ENCODE results near the gene SLC1A7. TPM values are rescaled to one million over a fixed set of nuclear protein-coding genes. Genes with fewer than 3 reads are reported as not detected.

The SLC1A7 gene
- total and polyA plus RNA-seq, 2 donors (not counting 1 experiment from before 2014, with no cell fraction given), result 0.10 TPM; not detected in 1

- intact Hi-C loops (cut with micrococcal nuclease), result no loop called here
- CTCF ChIA-PET, result no interaction called here
- 96% methylated on average over 7 of the region's 8 CpGs for WGBS (ENCODE audit: insufficient coverage)
- DNase-seq (no peak), ATAC-seq (ENCODE audit: low read depth) (no peak)
- H3K4me1 ChIP-seq (ENCODE audit: control insufficient read depth in 2 of 2, insufficient read depth in 2 of 2, low read length in 2 of 2), result no peaks in the 10 kb centered on the region
- H3K4me3 ChIP-seq (ENCODE audit: control extremely low read depth in 1 of 5, extremely low read depth in 1 of 5, insufficient read depth in 1 of 5, low read depth in 2 of 5, low read length in 4 of 5), result no peak overlapping the region
- Mint-ChIP-seq H3K4me3 (no peak overlapping the region), H3K9me3 (ENCODE audit: insufficient read depth) (no peaks in the 10 kb centered on the region), H3K27me3 (peaks cover 13% of the 10 kb centered on the region), H3K27ac (no peak overlapping the region), H3K4me1 (no peaks in the 10 kb centered on the region)
- no peaks in the 10 kb centered on the region for H3K36me3 ChIP-seq (replicated peaks in 1 of 2; ENCODE audit: control extremely low read depth in 1 of 2, control insufficient read depth in 1 of 2, extremely low read depth in 1 of 2, insufficient read depth in 2 of 2, low read length in 1 of 2)
- no peak for TF ChIP-seq EZH2 (IDR thresholded peaks at IDR 0.05; ENCODE audit: borderline replicate concordance, insufficient read depth, low read depth, low read length, poor library complexity, severe bottlenecking)
- TF ChIP-seq, protein P1, sequence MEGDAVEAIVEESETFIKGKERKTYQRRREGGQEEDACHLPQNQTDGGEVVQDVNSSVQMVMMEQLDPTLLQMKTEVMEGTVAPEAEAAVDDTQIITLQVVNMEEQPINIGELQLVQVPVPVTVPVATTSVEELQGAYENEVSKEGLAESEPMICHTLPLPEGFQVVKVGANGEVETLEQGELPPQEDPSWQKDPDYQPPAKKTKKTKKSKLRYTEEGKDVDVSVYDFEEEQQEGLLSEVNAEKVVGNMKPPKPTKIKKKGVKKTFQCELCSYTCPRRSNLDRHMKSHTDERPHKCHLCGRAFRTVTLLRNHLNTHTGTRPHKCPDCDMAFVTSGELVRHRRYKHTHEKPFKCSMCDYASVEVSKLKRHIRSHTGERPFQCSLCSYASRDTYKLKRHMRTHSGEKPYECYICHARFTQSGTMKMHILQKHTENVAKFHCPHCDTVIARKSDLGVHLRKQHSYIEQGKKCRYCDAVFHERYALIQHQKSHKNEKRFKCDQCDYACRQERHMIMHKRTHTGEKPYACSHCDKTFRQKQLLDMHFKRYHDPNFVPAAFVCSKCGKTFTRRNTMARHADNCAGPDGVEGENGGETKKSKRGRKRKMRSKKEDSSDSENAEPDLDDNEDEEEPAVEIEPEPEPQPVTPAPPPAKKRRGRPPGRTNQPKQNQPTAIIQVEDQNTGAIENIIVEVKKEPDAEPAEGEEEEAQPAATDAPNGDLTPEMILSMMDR (IDR thresholded peaks at IDR 0.05), result no peak
- H3K9ac ChIP-seq (ENCODE audit: low read length), result no peak overlapping the region
- no peaks in the 10 kb centered on the region for H4K20me1 ChIP-seq (ENCODE audit: control insufficient read depth, insufficient read depth, low read length, poor library complexity, severe bottlenecking)
- H3K79me2 ChIP-seq (ENCODE audit: control insufficient read depth, insufficient read depth, low read length), result no peaks in the 10 kb centered on the region
- H3K27ac ChIP-seq (ENCODE audit: low read length in 2 of 2), result no peak overlapping the region
- H3K4me2 ChIP-seq (replicated peaks; ENCODE audit: low read depth, low read length, poor library complexity, severe bottlenecking), result no peak overlapping the region
- POLR2A ChIA-PET, result no interaction called here
- no peaks in the 10 kb centered on the region for H3K9me3 ChIP-seq (ENCODE audit: control extremely low read depth in 1 of 3, control insufficient read depth in 2 of 3, insufficient read depth in 1 of 3, low read length in 2 of 3)
- H2AFZ ChIP-seq (ENCODE audit: insufficient read depth, low read depth, low read length, poor library complexity, severe bottlenecking), result no peak overlapping the region
- H3K27me3 ChIP-seq (replicated peaks in 1 of 4; ENCODE audit: control extremely low read depth in 1 of 4, control insufficient read depth in 3 of 4, insufficient read depth in 4 of 4, low read length in 3 of 4), result no peaks in the 10 kb centered on the region
Observed at GRCh38 chr1:53154859-53155438, 12.5 kb upstream of the SLC1A7 start.

DNA sequence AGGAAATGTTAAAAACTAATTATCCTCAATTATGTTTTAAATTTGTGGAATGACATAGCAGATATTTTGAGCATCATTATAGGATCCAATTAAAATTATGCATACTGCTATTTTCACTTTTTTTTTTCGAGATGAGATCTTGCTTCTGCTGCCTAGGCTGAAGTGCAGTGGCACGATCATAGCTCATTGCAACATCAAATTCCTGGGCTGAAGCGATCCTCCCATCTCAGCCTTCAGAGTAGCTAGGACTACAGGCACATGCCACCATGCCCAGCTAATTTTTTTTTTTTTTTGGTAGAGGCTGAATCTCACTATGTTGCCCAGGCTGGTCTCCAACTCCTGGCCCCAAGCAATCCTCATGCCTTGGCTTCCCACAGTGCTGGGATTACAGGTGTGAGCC lies 11.3 kb upstream of the SLC1A7 start:
- no peak for TF ChIP-seq EZH2 (IDR thresholded peaks at IDR 0.05; ENCODE audit: borderline replicate concordance, insufficient read depth, low read depth, low read length, poor library complexity, severe bottlenecking)
- TF ChIP-seq, protein P1 (IDR thresholded peaks at IDR 0.05), result no peak
- Histone ChIP-seq H3K4me1 (ENCODE audit: control insufficient read depth in 2 of 2, insufficient read depth in 2 of 2, low read length in 2 of 2) (no peaks in the 10 kb centered on the region), H3K9ac (ENCODE audit: low read length) (no peak overlapping the region), H3K27ac (ENCODE audit: low read length in 2 of 2) (no peak overlapping the region), H3K36me3 (replicated peaks in 1 of 2; ENCODE audit: control extremely low read depth in 1 of 2, control insufficient read depth in 1 of 2, extremely low read depth in 1 of 2, insufficient read depth in 2 of 2, low read length in 1 of 2) (no peaks in the 10 kb centered on the region), H3K79me2 (ENCODE audit: control insufficient read depth, insufficient read depth, low read length) (no peaks in the 10 kb centered on the region), H3K27me3 (replicated peaks in 1 of 4; ENCODE audit: control extremely low read depth in 1 of 4, control insufficient read depth in 3 of 4, insufficient read depth in 4 of 4, low read length in 3 of 4) (no peaks in the 10 kb centered on the region), H3K4me2 (replicated peaks; ENCODE audit: low read depth, low read length, poor library complexity, severe bottlenecking) (no peak overlapping the region), H4K20me1 (ENCODE audit: control insufficient read depth, insufficient read depth, low read length, poor library complexity, severe bottlenecking) (no peaks in the 10 kb centered on the region), H2AFZ (ENCODE audit: insufficient read depth, low read depth, low read length, poor library complexity, severe bottlenecking) (no peak overlapping the region), H3K9me3 (ENCODE audit: control extremely low read depth in 1 of 3, control insufficient read depth in 2 of 3, insufficient read depth in 1 of 3, low read length in 2 of 3) (no peaks in the 10 kb centered on the region), H3K4me3 (ENCODE audit: control extremely low read depth in 1 of 5, extremely low read depth in 1 of 5, insufficient read depth in 1 of 5, low read depth in 2 of 5, low read length in 4 of 5) (no peak overlapping the region)
- H3K4me3 Mint-ChIP-seq, result no peak overlapping the region
- no peaks in the 10 kb centered on the region for H3K4me1 Mint-ChIP-seq
- H3K27ac Mint-ChIP-seq, result no peak overlapping the region
- H3K9me3 Mint-ChIP-seq (ENCODE audit: insufficient read depth), result no peaks in the 10 kb centered on the region
- CTCF ChIA-PET, result no interaction called here
- H3K27me3 Mint-ChIP-seq, result peaks cover 13% of the 10 kb centered on the region
- DNase-seq (no peak), ATAC-seq (ENCODE audit: low read depth) (no peak)
- WGBS (ENCODE audit: insufficient coverage), result no CpG with 5 or more reads among the region's 3 CpGs
- POLR2A ChIA-PET, result no interaction called here
- intact Hi-C loops (cut with micrococcal nuclease), result no loop called here
